Endothelial cell of umbilical vein (primary cell): ENCODE measurements around the gene BLNK. TPM values are rescaled to one million over a fixed set of nuclear protein-coding genes. Genes with fewer than 3 reads are reported as not detected.

Source experiments
- BruUV-seq: library from RNA; stranded (reverse); fragments of 400-500 nt; replicated peaks from 2 replicates; lab custom pipeline; 2021; lab: Mats Ljungman, UMichigan
- CTCF ChIA-PET: fragments of 300-600, 350-600 bp; sonication (Branson Sonifier 250); formaldehyde crosslinking; loops from one replicate; lab custom pipeline; 2021; ENCODE audit warnings: antibody characterized with exemption, inconsistent platforms; lab: Charles Lee
- POLR2A ChIA-PET: fragments of 300-600, 350-600 bp; sonication (Branson Sonifier 250); formaldehyde crosslinking; loops from one replicate; lab custom pipeline; 2021; ENCODE audit warnings: antibody characterized with exemption, inconsistent platforms; lab: Charles Lee
- DNase-seq: peaks from one replicate; pipeline ENCODE4 v3.0.0-alpha.2; 2011; ENCODE audit warnings: low read depth, low spot score
- FAIRE-seq: peaks from 2 replicates; lab custom pipeline; 2011; peaks lifted over from hg19 to GRCh38; lab: Jason Lieb, UNC
- H2AFZ ChIP-seq: 2 replicates; pipeline ENCODE4 v1.6.0; 2012; ENCODE audit warnings: low read depth, low read length, control low read depth, inconsistent platforms
- H3K27ac ChIP-seq: 2 replicates; pipeline ENCODE4 v1.5.1; 2011; ENCODE audit warnings: low read depth, mild to moderate bottlenecking, control low read depth, low read length, moderate library complexity; ENCODE audit not compliant: insufficient read depth
- H3K27me3 ChIP-seq, 2 experiments: 2 replicates each; pipeline versions ENCODE4 v1.6.0 to v1.6.1; 2011; ENCODE audit warnings: low read length in 2 of 2, mixed read lengths in 1 of 2; ENCODE audit not compliant: control insufficient read depth in 2 of 2, insufficient read depth in 2 of 2
- H3K36me3 ChIP-seq, 2 experiments: 2 replicates in 1 of 2; 3 replicates in 1 of 2; pipeline ENCODE4 v1.5.1; 2011; ENCODE audit warnings: low read length in 2 of 2, mild to moderate bottlenecking in 1 of 2, moderate library complexity in 1 of 2; ENCODE audit not compliant: control insufficient read depth in 2 of 2, insufficient read depth in 2 of 2; ENCODE audit errors: extremely low read depth in 1 of 2
- H3K4me1 ChIP-seq: 3 replicates; pipeline ENCODE4 v1.5.1; 2011; ENCODE audit warnings: mild to moderate bottlenecking, low read length; ENCODE audit not compliant: control insufficient read depth, insufficient read depth; ENCODE audit errors: extremely low read depth
- H3K4me2 ChIP-seq: 2 replicates; pipeline ENCODE4 v1.6.1; 2011; ENCODE audit warnings: low read length, control low read depth, mixed read lengths; ENCODE audit not compliant: insufficient read depth
- H3K4me3 ChIP-seq, 3 experiments: fragments of 200-600 bp in 1 of 3; sonication (generic), shearing (Covaris generic) in 1 of 3; replicated peaks in 1 of 3; 2 replicates each; pipeline ENCODE4 v1.5.1; 2011 to 2016; ENCODE audit warnings: control low read depth in 3 of 3, low read length in 3 of 3, mild to moderate bottlenecking in 2 of 3, inconsistent platforms in 1 of 3, low read depth in 1 of 3, moderate library complexity in 1 of 3; ENCODE audit not compliant: insufficient read depth in 1 of 3
- H3K79me2 ChIP-seq: 2 replicates; pipeline ENCODE4 v1.6.0; 2012; ENCODE audit warnings: low read length, inconsistent platforms; ENCODE audit not compliant: control insufficient read depth, insufficient read depth
- H3K9ac ChIP-seq: replicated peaks from 2 replicates; pipeline ENCODE3; 2011; ENCODE audit warnings: low read length, control low read depth; ENCODE audit not compliant: insufficient read depth; ENCODE audit errors: extremely low read depth
- H3K9me1 ChIP-seq: replicated peaks from 3 replicates; pipeline ENCODE4 v1.6.0; 2011; ENCODE audit warnings: mild to moderate bottlenecking, low read length; ENCODE audit not compliant: control insufficient read depth, insufficient read depth; ENCODE audit errors: extremely low read depth
- H3K9me3 ChIP-seq: replicated peaks from 2 replicates; pipeline ENCODE4 v1.5.1; 2012; ENCODE audit warnings: low read length, inconsistent platforms; ENCODE audit not compliant: control insufficient read depth, insufficient read depth
- H4K20me1 ChIP-seq: replicated peaks from 2 replicates; pipeline ENCODE3; 2011; ENCODE audit warnings: mild to moderate bottlenecking, low read length; ENCODE audit not compliant: control insufficient read depth, insufficient read depth; ENCODE audit errors: extremely low read depth
- EZH2 ChIP-seq: IDR thresholded peaks from 2 replicates; pipeline ENCODE4 v1.6.1; 2012; ENCODE audit warnings: borderline replicate concordance, low read depth, mild to moderate bottlenecking, moderate library complexity, low read length, inconsistent platforms; ENCODE audit not compliant: severe bottlenecking
- FOS ChIP-seq: IDR thresholded peaks from 2 replicates; pipeline ENCODE4 v1.6.1; 2011; ENCODE audit warnings: mild to moderate bottlenecking, low read length, moderate library complexity, borderline replicate concordance; ENCODE audit not compliant: insufficient read depth
- GATA2 ChIP-seq: IDR thresholded peaks from 2 replicates; pipeline ENCODE4 v1.7.0; 2011; ENCODE audit warnings: low read depth, mild to moderate bottlenecking, moderate library complexity, mixed read lengths, low read length; ENCODE audit not compliant: insufficient read length, insufficient read depth
- JUN ChIP-seq: IDR thresholded peaks from 2 replicates; pipeline ENCODE4 v1.6.1; 2011; ENCODE audit warnings: borderline replicate concordance, low read depth; ENCODE audit not compliant: insufficient read length, insufficient read depth
- MYC ChIP-seq: IDR thresholded peaks from one replicate; pipeline ENCODE4 v1.6.1; 2011; ENCODE audit warnings: mild to moderate bottlenecking, low read depth, low read length
- POLR2A ChIP-seq: IDR thresholded peaks from 2 replicates; pipeline ENCODE4 v1.6.1; 2012; ENCODE audit warnings: low read depth, mild to moderate bottlenecking, control low read depth, low read length
- POLR2AphosphoS5 ChIP-seq: IDR thresholded peaks from 2 replicates; pipeline ENCODE4 v1.6.1; 2012; ENCODE audit warnings: low read depth, mild to moderate bottlenecking, control low read depth, low read length, moderate library complexity; ENCODE audit not compliant: insufficient read depth
- dilution Hi-C: fragments of 300-500 bp; cut with MboI; formaldehyde crosslinking; loops from one replicate; pipeline ENCODE4 v1.15.0; 2019; ENCODE audit warnings: low sequenced_read_pairs; ENCODE audit not compliant: extremely low pct_ligation_motif_present
- intact Hi-C: fragments of 100-400 bp; cut with micrococcal nuclease; formaldehyde crosslinking; loops from one replicate; pipeline ENCODE4 v1.10.0; 2022
- polyA plus RNA-seq, 4 experiments: library from polyadenylated mRNA; depleted of rRNA in 3 of 4; stranded (reverse) in 3 of 4; unstranded in 1 of 4; fragments of >200 nt; gene quantifications; 2 replicates each; pipeline versions ENCODE4 v1.2.1 to v1.2.3, GENCODE V29; 2011 to 2012; ENCODE audit warnings: missing spikeins in 1 of 4
- total RNA-seq: library from RNA; stranded (reverse); gene quantifications from 2 replicates; pipeline ENCODE4 v1.2.3, GENCODE V29; 2021
- TF ChIP-seq, protein P1 (sequence below): IDR thresholded peaks from 2 replicates; pipeline ENCODE4 v1.6.1; 2011; ENCODE audit not compliant: insufficient read depth, insufficient read length
- TF ChIP-seq, protein P2 (sequence below), 2 donors: IDR thresholded peaks; 1 replicate in 1 of 2; 2 replicates in 1 of 2; pipeline ENCODE4 v1.5.1; 2011; ENCODE audit warnings: low read length in 2 of 2, mild to moderate bottlenecking in 2 of 2, moderate library complexity in 2 of 2, control low read depth in 1 of 2, inconsistent platforms in 1 of 2, low read depth in 1 of 2; ENCODE audit not compliant: insufficient read depth in 1 of 2; ENCODE audit errors: extremely low read depth in 1 of 2

Gene BLNK
- total and polyA plus RNA-seq, 2 donors (not counting 3 experiments of a cell fraction or from before 2014, with no cell fraction given): not detected

DNA sequence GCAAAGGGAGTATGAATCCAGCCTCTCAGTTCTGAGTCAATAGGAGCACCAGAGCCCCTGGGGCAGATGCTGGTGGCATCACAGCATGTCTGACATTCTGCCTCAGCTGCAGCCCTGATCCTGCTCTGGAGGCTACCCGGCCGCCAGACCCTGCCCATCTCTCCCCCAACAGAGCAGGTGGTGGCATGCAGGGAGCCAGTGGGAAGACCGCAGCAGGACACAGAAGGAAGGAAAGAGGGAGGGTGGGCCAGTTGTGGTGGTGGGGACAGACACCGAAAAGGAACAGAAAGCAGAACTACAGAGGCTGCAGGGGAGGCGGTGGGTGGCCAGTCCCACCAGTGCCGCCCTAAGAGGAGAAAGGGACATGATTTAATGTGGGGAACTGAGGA, 35.3 kb downstream of the BLNK start:
- dilution Hi-C loops: no loop called here
- Histone ChIP-seq H3K9ac (no peak overlapping the region), H3K36me3 (no peaks in the 10 kb centered on the region), H4K20me1 (no peaks in the 10 kb centered on the region), H3K9me3 (no peaks in the 10 kb centered on the region), H3K27ac (no peak overlapping the region), H3K4me2 (no peak overlapping the region), H3K4me3 (no peak overlapping the region), H3K9me1 (no peaks in the 10 kb centered on the region), H3K27me3 (no peaks in the 10 kb centered on the region), H3K79me2 (no peaks in the 10 kb centered on the region), H2AFZ (no peak overlapping the region), H3K4me1 (no peaks in the 10 kb centered on the region)
- FAIRE-seq (no peak), DNase-seq (no peak)
- BruUV-seq: no TSS peak
- ChIA-PET POLR2A (no interaction called here), CTCF (no interaction called here)
- intact Hi-C loops: no loop called here
- TF ChIP-seq JUN (no peak), POLR2AphosphoS5 (no peak), EZH2 (no peak), MYC (no peak), POLR2A (no peak), GATA2 (no peak), FOS (no peak)
- TF ChIP-seq, protein P1, sequence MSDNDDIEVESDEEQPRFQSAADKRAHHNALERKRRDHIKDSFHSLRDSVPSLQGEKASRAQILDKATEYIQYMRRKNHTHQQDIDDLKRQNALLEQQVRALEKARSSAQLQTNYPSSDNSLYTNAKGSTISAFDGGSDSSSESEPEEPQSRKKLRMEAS: no peak
- TF ChIP-seq, protein P2, sequence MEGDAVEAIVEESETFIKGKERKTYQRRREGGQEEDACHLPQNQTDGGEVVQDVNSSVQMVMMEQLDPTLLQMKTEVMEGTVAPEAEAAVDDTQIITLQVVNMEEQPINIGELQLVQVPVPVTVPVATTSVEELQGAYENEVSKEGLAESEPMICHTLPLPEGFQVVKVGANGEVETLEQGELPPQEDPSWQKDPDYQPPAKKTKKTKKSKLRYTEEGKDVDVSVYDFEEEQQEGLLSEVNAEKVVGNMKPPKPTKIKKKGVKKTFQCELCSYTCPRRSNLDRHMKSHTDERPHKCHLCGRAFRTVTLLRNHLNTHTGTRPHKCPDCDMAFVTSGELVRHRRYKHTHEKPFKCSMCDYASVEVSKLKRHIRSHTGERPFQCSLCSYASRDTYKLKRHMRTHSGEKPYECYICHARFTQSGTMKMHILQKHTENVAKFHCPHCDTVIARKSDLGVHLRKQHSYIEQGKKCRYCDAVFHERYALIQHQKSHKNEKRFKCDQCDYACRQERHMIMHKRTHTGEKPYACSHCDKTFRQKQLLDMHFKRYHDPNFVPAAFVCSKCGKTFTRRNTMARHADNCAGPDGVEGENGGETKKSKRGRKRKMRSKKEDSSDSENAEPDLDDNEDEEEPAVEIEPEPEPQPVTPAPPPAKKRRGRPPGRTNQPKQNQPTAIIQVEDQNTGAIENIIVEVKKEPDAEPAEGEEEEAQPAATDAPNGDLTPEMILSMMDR (IDR thresholded peaks at IDR 0.05; ENCODE audit: extremely low read depth in 1 of 2, insufficient read depth in 1 of 2, low read depth in 1 of 2, low read length in 2 of 2): no peak
